ENCODE results near the gene EXOC3L4.
A peak's percentile ranks its signal among the peaks of the same experiment; 100 is the strongest.

Gene EXOC3L4

GRCh38 chr14:103087343-103087835, 7.1 kb upstream of the EXOC3L4 start:
- TF ChIP-seq CTCF (IDR thresholded peaks at IDR 0.05; ENCODE audit: borderline replicate concordance, insufficient read depth, low read depth, low read length) = no peak

DNA sequence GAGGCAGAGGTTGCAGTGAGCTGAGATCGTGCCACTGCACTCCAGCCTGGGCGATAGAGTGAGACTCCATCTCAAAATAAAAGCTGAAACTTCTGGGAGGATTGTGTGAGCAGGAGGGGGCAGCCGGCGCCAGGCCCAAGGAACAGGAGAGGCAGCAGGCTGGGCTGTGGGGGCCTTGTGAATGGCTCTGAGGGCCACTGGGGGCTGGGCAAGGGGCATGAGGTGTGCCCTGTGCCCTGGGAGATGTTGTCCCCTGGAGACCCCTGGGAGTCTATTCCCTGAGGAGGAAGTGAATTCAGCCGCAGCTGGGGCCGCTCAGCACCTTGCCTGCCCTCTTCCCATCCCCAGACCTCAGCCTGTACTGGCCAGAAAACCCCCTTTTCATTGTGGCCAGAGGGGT, 5.6 kb upstream of the EXOC3L4 start:
- TF ChIP-seq CTCF (IDR thresholded peaks at IDR 0.05; ENCODE audit: borderline replicate concordance, insufficient read depth, low read depth, low read length) = no peak
- no peak overlapping the region for H3K4me3 ChIP-seq (ENCODE audit: low read depth, low read length)

More at GRCh38 chr14:103087343-103087835, 7.1 kb upstream of the EXOC3L4 start:
- H3K4me3 ChIP-seq (ENCODE audit: low read depth, low read length) = no peak overlapping the region

- no peak overlapping the region for H3K4me3 ChIP-seq (ENCODE audit: low read depth, low read length)
- no peak for TF ChIP-seq CTCF (IDR thresholded peaks at IDR 0.05; ENCODE audit: borderline replicate concordance, insufficient read depth, low read depth, low read length)
These were observed 4.9 kb upstream of the EXOC3L4 start for GRCh38 chr14:103089386-103090335.

DNA sequence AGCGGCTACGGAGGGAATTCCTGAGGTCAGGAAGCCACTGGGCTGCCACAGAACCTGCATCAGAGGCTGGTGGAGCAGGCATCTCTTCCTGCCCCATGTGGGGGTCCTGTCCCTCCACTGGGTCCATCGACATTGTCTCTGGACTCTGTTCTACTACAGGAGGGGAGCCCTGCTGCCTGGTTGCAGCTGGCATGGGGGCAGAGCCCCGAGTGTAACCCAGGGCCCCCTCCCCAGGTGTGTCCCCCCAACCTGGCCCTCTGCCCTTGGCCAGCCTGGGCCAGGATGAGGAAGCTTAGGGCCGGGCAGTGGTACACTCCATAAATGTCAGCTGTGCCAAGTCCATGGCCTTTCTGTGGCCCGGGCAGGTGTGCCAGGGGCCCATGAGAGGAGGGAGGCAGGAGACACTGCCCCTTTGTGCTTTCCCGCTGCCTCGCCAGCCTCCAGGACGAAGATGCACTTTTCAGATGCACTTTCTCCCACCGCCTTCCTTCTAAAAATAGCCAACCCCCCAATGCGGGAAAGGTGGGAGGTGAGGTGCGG, 4.0 kb upstream of the EXOC3L4 start:
- no peak overlapping the region for H3K4me3 ChIP-seq (ENCODE audit: low read depth, low read length)
- TF ChIP-seq CTCF (IDR thresholded peaks at IDR 0.05; ENCODE audit: borderline replicate concordance, insufficient read depth, low read depth, low read length) = no peak

GRCh38 chr14:103091041-103091882, 3.3 kb upstream of the EXOC3L4 start:
- TF ChIP-seq CTCF (IDR thresholded peaks at IDR 0.05; ENCODE audit: borderline replicate concordance, insufficient read depth, low read depth, low read length) = peak; percentile 64
- H3K4me3 ChIP-seq (ENCODE audit: low read depth, low read length) = peak overlapping the region; percentile 40

DNA sequence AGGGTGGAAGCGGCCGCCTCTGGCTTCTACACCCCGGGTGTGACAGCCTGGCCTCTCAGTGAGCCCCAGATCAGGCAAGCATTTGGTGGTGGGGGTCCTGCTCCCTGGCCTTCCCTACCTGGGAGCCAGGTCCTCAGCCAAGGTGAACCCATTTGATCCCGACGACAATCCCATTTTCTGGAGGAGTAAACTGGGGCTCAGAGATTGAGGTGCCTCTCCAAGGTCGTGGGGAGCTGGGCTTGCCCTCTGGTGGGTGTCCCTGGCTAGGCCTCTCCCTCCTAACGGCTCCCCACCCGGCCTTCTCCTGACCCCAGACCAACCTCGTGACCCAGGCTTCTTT, 2.7 kb upstream of the EXOC3L4 start:
- peak overlapping the region; percentile 7 for H3K4me3 ChIP-seq (ENCODE audit: low read depth, low read length)
- TF ChIP-seq CTCF (IDR thresholded peaks at IDR 0.05; ENCODE audit: borderline replicate concordance, insufficient read depth, low read depth, low read length) = no peak
